ENCODE data around the gene RUSF1. TPM values are rescaled to one million over a fixed set of nuclear protein-coding genes. Genes with fewer than 3 reads are reported as not detected.
A peak's percentile ranks its signal among the peaks of the same experiment; 100 is the strongest.
"Not testable (repeated sequence)": the region's sequence is repeated elsewhere in the genome, so short reads cannot be mapped to it uniquely, and the experiment has no call there.

RUSF1 gene
- total RNA-seq (100 to 1,000 TPM; 101 to 110 TPM), polyA plus RNA-seq (10 to 100 TPM; 16.3 to 21.9 TPM)

- H3K27me3 Mint-ChIP-seq = no peaks in the 10 kb centered on the region
- POLR2A ChIA-PET (ENCODE audit: partially characterized antibody) = interaction anchor here (0.6 to 5.1 kb wide), 23 partner anchors 10 to 694 kb away, joined by 3 to 60 read pairs (median 5); partner anchors contain the start of genes ARMC5, FUS, KAT8 and SLC5A2
- peaks cover 0 to 30% of the 10 kb centered on the region in 2 donors for H3K36me3 Mint-ChIP-seq
Observed at GRCh38 chr16:31507929-31508705, at the start of gene RUSF1. TSS of gene RUSF1 (minus strand) at chr16:31508391. CDS start at chr16:31508373, 18 bp downstream.

DNA sequence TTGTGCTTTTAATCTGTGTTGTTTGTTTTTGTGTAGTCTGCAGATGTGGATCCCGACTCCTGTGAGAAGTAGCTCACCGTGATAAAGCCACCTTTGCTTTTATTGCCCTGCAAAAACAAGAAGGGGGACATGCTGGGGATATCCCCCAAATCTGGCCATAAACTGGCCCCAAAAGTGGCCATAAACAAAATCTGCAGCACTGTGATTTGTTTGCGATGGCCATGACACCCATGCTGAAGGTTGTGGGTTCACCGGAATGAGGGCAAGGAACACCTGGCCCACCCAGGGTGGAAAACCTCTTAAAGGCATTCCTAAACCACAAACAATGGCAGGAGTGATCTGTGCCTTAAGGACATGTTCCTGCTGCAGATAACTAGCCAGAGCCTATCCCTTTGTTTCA, 34.6 kb upstream of the RUSF1 start:
- no peak overlapping the region for H3K27ac ChIP-seq (ENCODE audit: low read depth, low read length)
- peaks cover 0 to 5% of the 10 kb centered on the region in 2 donors for H3K9me3 ChIP-seq (ENCODE audit: control insufficient read depth in 1 of 2, low read length in 2 of 2)
- DNase-seq = no peak
- CTCF ChIA-PET (ENCODE audit: partially characterized antibody) = no interaction called here
- peaks cover 3 to 39% (median 23%) of the 10 kb centered on the region in 8 donors for H3K9me3 Mint-ChIP-seq
- intact Hi-C loops (cut with micrococcal nuclease) = no loop called here
- H3K27ac Mint-ChIP-seq = no peak overlapping the region
- no peaks in the 10 kb centered on the region for H3K36me3 ChIP-seq (ENCODE audit: insufficient read depth, low read length)
- peaks cover 0 to 4% of the 10 kb centered on the region in 2 donors for H3K36me3 Mint-ChIP-seq
- H3K27me3 ChIP-seq (ENCODE audit: insufficient read depth, low read length) = no peaks in the 10 kb centered on the region
- H3K4me3 Mint-ChIP-seq = no peak overlapping the region
- POLR2A ChIA-PET (ENCODE audit: partially characterized antibody) = no interaction called here
- H3K27me3 Mint-ChIP-seq = peaks cover 10 to 33% of the 10 kb centered on the region in 2 donors
- no peak overlapping the region for H3K4me3 ChIP-seq (ENCODE audit: low read length in 2 of 2)
- no peaks in the 10 kb centered on the region for H3K4me1 ChIP-seq (ENCODE audit: insufficient read depth, low read length)
- peaks cover 0 to 6% (median 1%) of the 10 kb centered on the region in 4 donors for H3K4me1 Mint-ChIP-seq

More at GRCh38 chr16:31507929-31508705, at the start of gene RUSF1:
- Mint-ChIP-seq H3K27ac (peak within 1 kb of the TSS; percentile 91 to 98 (median 97)), H3K4me3 (peak within 1 kb of the TSS; percentile 87 to 97 (median 93)), H3K9me3 (peaks cover 0 to 2% (median 0%) of the 10 kb centered on the region in 8 donors), H3K4me1 (peaks cover 22 to 59% (median 45%) of the 10 kb centered on the region in 4 donors)
- Histone ChIP-seq H3K36me3 (ENCODE audit: insufficient read depth, low read length) (no peaks in the 10 kb centered on the region), H3K4me1 (ENCODE audit: insufficient read depth, low read length) (peaks cover 36% of the 10 kb centered on the region), H3K9me3 (ENCODE audit: control insufficient read depth in 1 of 2, low read length in 2 of 2) (no peaks in the 10 kb centered on the region), H3K27ac (ENCODE audit: low read depth, low read length) (peak within 1 kb of the TSS; percentile 83), H3K4me3 (ENCODE audit: low read length in 2 of 2) (peak within 1 kb of the TSS; percentile 92 to 94), H3K27me3 (ENCODE audit: insufficient read depth, low read length) (no peaks in the 10 kb centered on the region)
- peak; percentile 74 to 82 (median 77) for DNase-seq
- CTCF ChIA-PET (ENCODE audit: partially characterized antibody) = interaction anchor here (0.9 to 2.5 kb wide), 2 partner anchors 47 to 49 kb away, joined by 4 to 15 read pairs; partner anchors contain the start of gene ARMC5
- intact Hi-C loops (cut with micrococcal nuclease) = loop anchor here (1.0 to 5.0 kb wide), 6 partner anchors 21 to 359 kb away; partner anchors contain the start of gene ARMC5

DNA sequence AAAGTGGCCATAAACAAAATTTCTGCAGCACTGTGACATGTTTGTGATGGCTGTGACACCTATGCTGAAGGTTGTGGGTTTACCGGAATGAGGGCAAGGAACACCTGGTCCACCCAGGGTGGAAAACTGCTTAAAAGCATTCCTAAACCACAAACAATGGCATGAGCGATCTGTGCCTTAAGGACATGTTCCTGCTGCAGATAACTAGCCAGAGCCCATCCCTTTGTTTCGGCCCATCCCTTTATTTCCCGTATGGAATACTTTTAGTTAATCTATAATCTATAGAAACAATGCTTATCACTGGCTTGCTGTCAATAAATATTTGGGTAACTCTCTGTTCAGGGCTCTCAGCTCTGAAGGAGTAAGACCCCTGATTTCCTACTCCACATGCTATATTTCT, 31.6 kb upstream of the RUSF1 start:
- intact Hi-C loops (cut with micrococcal nuclease); H3K4me3 Mint-ChIP-seq; H3K27ac Mint-ChIP-seq; POLR2A ChIA-PET (ENCODE audit: partially characterized antibody); H3K36me3 Mint-ChIP-seq; H3K27ac ChIP-seq (ENCODE audit: low read depth, low read length); H3K9me3 ChIP-seq (ENCODE audit: control insufficient read depth in 1 of 2, low read length in 2 of 2); H3K4me1 ChIP-seq (ENCODE audit: insufficient read depth, low read length); H3K27me3 ChIP-seq (ENCODE audit: insufficient read depth, low read length); DNase-seq; H3K4me3 ChIP-seq (ENCODE audit: low read length in 2 of 2); CTCF ChIA-PET (ENCODE audit: partially characterized antibody); H3K36me3 ChIP-seq (ENCODE audit: insufficient read depth, low read length): not testable (repeated sequence)
- peaks cover 3 to 39% (median 23%) of the 10 kb centered on the region in 8 donors for H3K9me3 Mint-ChIP-seq
- H3K27me3 Mint-ChIP-seq = peaks cover 18 to 36% of the 10 kb centered on the region in 2 donors
- H3K4me1 Mint-ChIP-seq = peaks cover 0 to 13% (median 4%) of the 10 kb centered on the region in 4 donors

- peaks cover 0 to 13% (median 4%) of the 10 kb centered on the region in 4 donors for H3K4me1 Mint-ChIP-seq
- peaks cover 3 to 35% (median 21%) of the 10 kb centered on the region in 8 donors for H3K9me3 Mint-ChIP-seq
- H3K36me3 Mint-ChIP-seq; H3K4me1 ChIP-seq (ENCODE audit: insufficient read depth, low read length); H3K27ac Mint-ChIP-seq; H3K4me3 ChIP-seq (ENCODE audit: low read length in 2 of 2); H3K27me3 ChIP-seq (ENCODE audit: insufficient read depth, low read length); CTCF ChIA-PET (ENCODE audit: partially characterized antibody); H3K36me3 ChIP-seq (ENCODE audit: insufficient read depth, low read length); intact Hi-C loops (cut with micrococcal nuclease); H3K9me3 ChIP-seq (ENCODE audit: control insufficient read depth in 1 of 2, low read length in 2 of 2); H3K27ac ChIP-seq (ENCODE audit: low read depth, low read length); DNase-seq: not testable (repeated sequence)
- H3K4me3 Mint-ChIP-seq = peak overlapping the region in 1 of 8 donors; percentile 41
- POLR2A ChIA-PET (ENCODE audit: partially characterized antibody) = interaction anchor here (1.0 kb wide), 1 partner anchor 174 kb away, joined by 3 read pairs; a partner anchor contains a TSS
- peaks cover 24 to 39% of the 10 kb centered on the region in 2 donors for H3K27me3 Mint-ChIP-seq
Observed at GRCh38 chr16:31538243-31538598, 30.0 kb upstream of the RUSF1 start.

DNA sequence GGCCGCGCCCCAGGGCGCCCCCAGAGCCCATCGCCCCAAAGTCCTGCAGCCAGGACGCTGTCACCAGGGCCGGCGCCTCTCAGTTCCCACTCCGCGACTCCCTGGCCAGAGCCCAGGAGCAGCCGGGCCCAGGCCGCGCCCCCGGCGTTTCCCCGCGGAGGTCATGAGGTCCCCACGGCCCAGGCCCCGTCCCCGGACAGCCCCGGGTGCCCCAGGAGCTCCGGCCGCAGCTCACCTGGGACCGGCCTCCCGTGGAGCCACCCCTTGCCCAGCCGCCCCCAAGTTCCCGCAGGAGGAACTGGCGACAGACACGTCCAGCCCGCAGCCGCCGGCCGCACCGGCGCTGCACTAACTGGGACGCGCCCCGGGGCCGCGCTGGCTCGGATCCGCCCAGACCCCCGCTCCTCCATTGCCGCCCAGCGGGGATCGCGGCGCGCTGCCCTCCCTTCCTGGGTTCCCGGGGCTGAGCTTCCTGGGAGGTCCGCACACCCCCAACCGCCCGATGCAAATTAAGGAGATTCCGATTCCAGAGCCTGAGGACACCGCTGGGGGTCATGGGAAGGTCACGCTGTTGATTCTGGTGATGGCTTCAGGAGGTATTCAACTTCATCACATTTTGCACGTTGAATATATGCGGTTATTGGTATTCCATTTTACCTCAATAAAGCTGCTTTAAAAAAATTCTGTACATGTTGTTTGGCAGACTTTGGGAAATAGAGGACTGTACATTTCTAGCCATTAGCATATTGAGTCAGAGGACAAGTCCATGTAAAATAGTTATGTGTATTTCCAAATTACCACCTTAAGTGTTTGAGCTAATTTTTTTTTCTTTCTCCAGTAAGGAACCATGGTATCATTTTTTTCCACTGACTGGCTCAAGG, 29.4 kb upstream of the RUSF1 start:
- no peaks in the 10 kb centered on the region for H3K36me3 ChIP-seq (ENCODE audit: insufficient read depth, low read length)
- Mint-ChIP-seq H3K27me3 (peaks cover 26 to 43% of the 10 kb centered on the region in 2 donors), H3K36me3 (peaks cover 0 to 4% of the 10 kb centered on the region in 2 donors), H3K27ac (no peak overlapping the region), H3K4me1 (peaks cover 0 to 13% (median 4%) of the 10 kb centered on the region in 4 donors), H3K4me3 (peak overlapping the region in 5 of 8 donors; percentile 36 to 71 (median 61)), H3K9me3 (peaks cover 3 to 29% (median 17%) of the 10 kb centered on the region in 8 donors)
- no peak overlapping the region for H3K4me3 ChIP-seq (ENCODE audit: low read length in 2 of 2)
- DNase-seq = no peak
- ChIA-PET CTCF (ENCODE audit: partially characterized antibody) (no interaction called here), POLR2A (ENCODE audit: partially characterized antibody) (interaction anchor here (1.0 kb wide), 1 partner anchor 175 kb away, joined by 3 read pairs; a partner anchor contains a TSS)
- H3K9me3 ChIP-seq (ENCODE audit: control insufficient read depth in 1 of 2, low read length in 2 of 2) = peaks cover 0 to 4% of the 10 kb centered on the region in 2 donors
- intact Hi-C loops (cut with micrococcal nuclease) = no loop called here
- H3K27me3 ChIP-seq (ENCODE audit: insufficient read depth, low read length) = no peaks in the 10 kb centered on the region
- no peak overlapping the region for H3K27ac ChIP-seq (ENCODE audit: low read depth, low read length)
- no peaks in the 10 kb centered on the region for H3K4me1 ChIP-seq (ENCODE audit: insufficient read depth, low read length)

- POLR2A ChIA-PET (ENCODE audit: partially characterized antibody) = no interaction called here
- Mint-ChIP-seq H3K36me3 (peaks cover 0 to 4% of the 10 kb centered on the region in 2 donors), H3K4me1 (peaks cover 0 to 13% (median 4%) of the 10 kb centered on the region in 4 donors), H3K27ac (no peak overlapping the region), H3K27me3 (peaks cover 26 to 43% of the 10 kb centered on the region in 2 donors), H3K9me3 (peaks cover 0 to 22% (median 10%) of the 10 kb centered on the region in 8 donors), H3K4me3 (no peak overlapping the region)
- CTCF ChIA-PET (ENCODE audit: partially characterized antibody) = no interaction called here
- intact Hi-C loops (cut with micrococcal nuclease) = no loop called here
- no peaks in the 10 kb centered on the region for H3K4me1 ChIP-seq (ENCODE audit: insufficient read depth, low read length)
- no peak overlapping the region for H3K4me3 ChIP-seq (ENCODE audit: low read length in 2 of 2)
- no peak overlapping the region for H3K27ac ChIP-seq (ENCODE audit: low read depth, low read length)
- no peak for DNase-seq
- no peaks in the 10 kb centered on the region for H3K36me3 ChIP-seq (ENCODE audit: insufficient read depth, low read length)
- no peaks in the 10 kb centered on the region for H3K9me3 ChIP-seq (ENCODE audit: control insufficient read depth in 1 of 2, low read length in 2 of 2)
- H3K27me3 ChIP-seq (ENCODE audit: insufficient read depth, low read length) = no peaks in the 10 kb centered on the region
Observed at GRCh38 chr16:31536804-31537361, 28.7 kb upstream of the RUSF1 start.

Measured in CD4-positive, alpha-beta memory T cell (primary cell).